Ramos (cell line): Measurements from ENCODE around the gene KHK.
"Not testable (repeated sequence)": the region's sequence is repeated elsewhere in the genome, so short reads cannot be mapped to it uniquely, and the experiment has no call there.

ENCODE experiments used
- in situ Hi-C: fragments of 300-500 bp; cut with MboI; formaldehyde crosslinking; loops from one replicate; pipeline ENCODE4 v1.14.3; 2022; ENCODE audit warnings: low sequenced_read_pairs; ENCODE audit not compliant: unreplicated experiment

The KHK gene

GRCh38 chr2:27059141-27059820 lies 27.3 kb upstream of the KHK start:
- in situ Hi-C loops: no loop called here

- in situ Hi-C loops: no loop called here
Measured at GRCh38 chr2:27060323-27060722, 26.2 kb upstream of the KHK start.

GRCh38 chr2:27065128-27065527 lies 21.4 kb upstream of the KHK start:
- in situ Hi-C loops: no loop called here

- in situ Hi-C loops: no loop called here
Measured at GRCh38 chr2:27067385-27067784, 19.2 kb upstream of the KHK start.

- in situ Hi-C loops: no loop called here
Measured at GRCh38 chr2:27069436-27069835, 17.1 kb upstream of the KHK start.

- in situ Hi-C loops: no loop called here
Measured at GRCh38 chr2:27069961-27070618, 16.5 kb upstream of the KHK start.

- in situ Hi-C loops: no loop called here
Measured at GRCh38 chr2:27070653-27071276, 15.8 kb upstream of the KHK start.

GRCh38 chr2:27071277-27071989 lies 15.1 kb upstream of the KHK start, which contains the start of gene OST4:
Gene OST4 (minus strand): TSS chr2:27071654.
- in situ Hi-C loops: no loop called here

- in situ Hi-C loops: no loop called here
Measured at GRCh38 chr2:27071990-27072830, 14.4 kb upstream of the KHK start.

GRCh38 chr2:27072920-27073319 lies 13.7 kb upstream of the KHK start:
- in situ Hi-C loops: no loop called here

- in situ Hi-C loops: no loop called here
Measured at GRCh38 chr2:27073782-27074181, 12.8 kb upstream of the KHK start.

- in situ Hi-C loops: no loop called here
Measured at GRCh38 chr2:27074738-27075565, 11.6 kb upstream of the KHK start.

GRCh38 chr2:27075566-27075871 lies 11.1 kb upstream of the KHK start:
- in situ Hi-C loops: not testable (repeated sequence)

- in situ Hi-C loops: no loop called here
Measured at GRCh38 chr2:27076323-27076722, 10.2 kb upstream of the KHK start.

- in situ Hi-C loops: no loop called here
Measured at GRCh38 chr2:27077231-27077630, 9.3 kb upstream of the KHK start.

- in situ Hi-C loops: no loop called here
Measured at GRCh38 chr2:27078267-27079194, 8.0 kb upstream of the KHK start, which contains the start of gene EMILIN1. Gene EMILIN1 (plus strand): TSS chr2:27078615. CDS start chr2:27079066, 451 bp downstream.

- in situ Hi-C loops: loop anchor here (10.0 kb wide), 1 partner anchor 115 kb away; no protein-coding TSS in a partner anchor
Measured at GRCh38 chr2:27079233-27080139, 7.1 kb upstream of the KHK start.
